SH-SY5Y (cell line): ENCODE measurements around the gene TMEM123.

ENCODE experiments used
- GATA2 ChIP-seq: IDR thresholded peaks from 2 replicates; pipeline ENCODE4 v1.6.1; 2011; ENCODE audit warnings: mild to moderate bottlenecking, low read depth, low read length
- GATA3 ChIP-seq: IDR thresholded peaks from 2 replicates; pipeline ENCODE4 v1.6.1; 2011; ENCODE audit warnings: low read depth, mild to moderate bottlenecking, low read length, moderate library complexity

GRCh38 chr11:102400603-102401002, 52.0 kb downstream of the TMEM123 start:
- TF ChIP-seq GATA3 (no peak), GATA2 (no peak)
